ENCODE measurements around the gene JMJD1C.

JMJD1C gene

DNA sequence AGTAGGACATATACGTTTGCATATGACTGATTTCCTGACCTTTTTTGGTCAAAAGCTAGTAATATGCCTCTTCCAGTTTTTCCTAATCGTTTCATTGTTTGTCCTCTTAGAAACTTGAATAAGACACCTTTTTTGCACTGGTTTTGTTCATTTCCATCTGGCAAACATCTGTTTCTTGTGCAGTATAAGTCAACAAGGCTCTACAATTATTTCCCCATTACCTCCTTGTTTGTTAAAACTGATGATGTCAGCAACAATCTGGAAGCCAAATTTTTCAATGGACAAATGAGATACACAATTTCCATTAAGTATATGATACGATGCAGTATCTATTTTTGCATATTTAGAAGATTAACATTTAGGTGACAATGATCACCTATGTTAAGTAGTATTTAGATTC lies 183.8 kb downstream of the JMJD1C start:
- FAIRE-seq: no peak

DNA sequence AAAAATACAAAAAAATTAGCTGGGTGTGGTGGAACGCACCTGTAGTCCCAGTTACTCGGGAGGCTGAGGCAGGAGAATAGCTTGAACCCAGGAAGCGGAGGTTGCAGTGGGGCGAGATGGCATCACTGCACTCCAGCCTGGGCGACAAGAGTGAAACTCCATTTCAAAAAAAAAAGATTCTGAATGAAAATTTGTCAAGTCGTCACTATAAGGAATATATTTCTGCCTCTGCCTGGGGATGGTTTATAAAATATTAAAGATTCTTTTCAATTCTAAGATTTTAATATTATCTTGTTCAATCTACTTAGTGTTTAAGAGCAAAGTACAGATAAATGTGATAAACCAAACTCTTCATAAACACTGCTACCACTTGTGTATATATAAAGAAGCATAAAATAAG lies 185.4 kb downstream of the JMJD1C start:
- no peak for FAIRE-seq

DNA sequence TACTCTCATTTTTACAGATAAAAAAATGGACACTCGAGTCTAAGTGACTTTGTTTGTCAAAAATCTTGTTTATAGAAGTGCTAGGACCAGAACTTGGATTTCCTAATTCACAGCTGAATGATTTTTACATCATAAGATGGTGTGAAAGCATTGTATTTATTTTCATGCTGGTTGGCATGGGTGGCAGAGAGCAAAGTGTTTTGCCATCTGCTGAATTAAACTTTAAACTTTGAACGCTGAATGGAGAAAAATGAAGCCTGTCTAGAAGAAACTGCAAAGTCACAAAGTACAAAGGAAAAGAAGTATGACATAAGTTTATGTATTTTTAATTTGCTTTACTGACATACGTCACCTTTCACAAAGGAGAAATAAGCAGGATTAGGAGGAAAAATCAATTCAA lies 190.7 kb downstream of the JMJD1C start:
- FAIRE-seq: no peak

DNA sequence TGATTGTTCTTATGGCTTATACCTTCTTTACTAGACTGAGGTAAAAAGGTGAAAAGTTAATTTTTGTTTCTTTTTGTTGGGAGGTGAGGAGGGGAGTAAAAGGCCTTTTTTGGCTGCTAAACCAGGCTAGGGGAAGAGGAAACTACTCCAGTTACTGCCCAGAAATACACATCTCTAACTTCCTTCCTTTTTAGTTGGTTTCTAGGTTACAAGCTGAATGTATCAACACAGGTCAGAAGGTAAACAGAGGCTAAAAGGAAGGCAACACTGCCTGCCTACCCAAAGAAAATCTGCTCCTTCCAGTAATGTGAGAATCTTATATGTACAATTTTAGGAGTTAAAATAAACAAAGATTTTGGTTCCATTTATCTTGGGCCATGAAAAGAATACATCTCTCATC lies 192.2 kb downstream of the JMJD1C start:
- no peak for FAIRE-seq

DNA sequence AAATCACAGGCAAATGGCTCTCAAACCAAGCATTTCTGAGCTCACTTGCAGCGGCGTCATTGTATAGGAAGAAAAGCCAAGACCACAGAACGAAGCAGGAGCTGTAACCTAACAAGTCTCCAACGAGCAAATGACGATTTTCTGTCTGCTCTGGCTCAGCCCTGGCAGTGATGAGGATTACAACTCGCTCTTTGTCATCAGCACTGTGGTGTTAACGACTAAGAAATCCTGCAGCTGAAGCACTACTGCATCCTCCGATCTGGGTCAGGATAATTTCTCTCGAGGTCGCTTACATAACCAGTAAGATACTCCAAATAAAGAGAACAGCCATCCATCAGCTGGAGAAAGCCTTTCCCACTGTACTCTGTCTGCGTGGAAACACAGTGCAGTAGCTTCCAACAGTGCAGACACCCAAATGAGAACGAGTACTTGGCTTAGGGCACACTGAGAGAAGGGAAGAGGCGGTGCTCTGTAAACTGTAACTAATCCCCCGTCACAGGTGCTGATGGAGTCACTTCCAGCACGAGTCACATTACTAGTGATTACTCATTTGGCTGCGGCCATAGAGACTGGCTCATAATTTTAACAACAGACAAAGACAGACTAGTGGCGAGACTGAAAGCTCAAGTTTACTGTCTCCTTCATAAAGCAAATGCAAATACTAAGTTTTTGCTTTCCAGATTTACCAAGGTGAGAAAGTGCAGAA lies 196.8 kb downstream of the JMJD1C start:
- no peak for FAIRE-seq

DNA sequence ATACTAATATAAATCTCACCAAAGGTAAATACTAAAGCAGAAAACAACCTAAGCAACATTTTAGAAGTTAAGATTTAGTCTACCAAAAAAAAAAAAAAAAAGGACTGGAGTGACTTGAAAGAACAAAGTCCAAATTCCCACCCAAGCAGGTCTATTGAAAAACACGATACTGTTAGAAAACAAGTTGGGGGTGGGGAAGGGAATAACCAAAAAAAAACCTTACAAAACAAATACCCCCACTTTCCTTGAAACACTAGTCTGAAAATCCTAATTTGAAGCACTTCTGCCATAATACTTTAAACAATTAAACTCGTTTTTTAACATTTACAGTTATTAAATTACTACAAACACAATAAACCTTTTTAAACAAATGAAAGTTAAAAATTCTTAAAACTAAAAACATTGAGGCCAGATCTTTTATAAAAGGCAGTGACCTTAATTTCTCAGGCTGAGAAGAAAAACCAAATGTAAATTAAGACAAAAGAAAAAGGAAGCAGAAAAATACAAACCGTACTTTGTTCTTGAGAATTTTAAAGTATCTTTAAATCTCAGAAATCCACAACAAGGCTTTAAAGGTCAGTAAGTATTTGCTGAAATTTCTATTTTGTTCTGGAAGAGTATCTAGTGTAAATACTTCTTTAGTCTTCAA lies 197.5 kb downstream of the JMJD1C start:
- no peak for FAIRE-seq

DNA sequence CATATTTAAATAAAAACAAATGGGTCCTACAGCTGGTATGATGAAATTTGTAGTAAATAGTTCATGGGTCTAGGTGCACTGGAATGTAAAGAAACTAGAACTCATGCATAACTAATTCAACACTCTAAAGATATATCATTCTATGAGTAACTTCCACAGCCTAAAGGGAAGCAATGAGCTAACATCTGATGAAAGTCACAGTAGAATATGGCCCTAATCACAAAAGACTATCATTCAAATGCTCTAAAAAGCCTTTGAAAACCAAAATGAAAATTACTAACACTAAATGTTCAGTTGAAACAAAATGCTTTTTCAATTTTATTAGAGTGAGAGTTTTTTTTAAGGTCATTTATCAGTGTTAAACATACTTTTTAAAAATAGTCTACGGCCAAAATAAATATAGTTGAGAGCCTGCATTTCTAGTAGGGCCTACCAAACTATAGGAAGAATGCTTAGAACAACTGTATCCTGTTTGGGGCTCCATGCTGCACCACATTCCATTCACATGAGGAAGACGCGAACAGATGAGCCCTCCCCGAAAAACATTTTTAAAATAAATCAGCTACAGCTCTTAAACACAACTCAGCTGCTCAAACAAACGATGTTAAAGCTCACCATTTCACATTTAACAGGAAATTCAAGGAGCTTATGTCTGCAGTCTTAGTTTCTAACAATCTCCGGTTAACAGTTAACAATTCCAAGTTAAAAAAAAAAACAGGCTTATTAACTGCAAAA lies 198.2 kb downstream of the JMJD1C start:
- peak; percentile 97 for FAIRE-seq

DNA sequence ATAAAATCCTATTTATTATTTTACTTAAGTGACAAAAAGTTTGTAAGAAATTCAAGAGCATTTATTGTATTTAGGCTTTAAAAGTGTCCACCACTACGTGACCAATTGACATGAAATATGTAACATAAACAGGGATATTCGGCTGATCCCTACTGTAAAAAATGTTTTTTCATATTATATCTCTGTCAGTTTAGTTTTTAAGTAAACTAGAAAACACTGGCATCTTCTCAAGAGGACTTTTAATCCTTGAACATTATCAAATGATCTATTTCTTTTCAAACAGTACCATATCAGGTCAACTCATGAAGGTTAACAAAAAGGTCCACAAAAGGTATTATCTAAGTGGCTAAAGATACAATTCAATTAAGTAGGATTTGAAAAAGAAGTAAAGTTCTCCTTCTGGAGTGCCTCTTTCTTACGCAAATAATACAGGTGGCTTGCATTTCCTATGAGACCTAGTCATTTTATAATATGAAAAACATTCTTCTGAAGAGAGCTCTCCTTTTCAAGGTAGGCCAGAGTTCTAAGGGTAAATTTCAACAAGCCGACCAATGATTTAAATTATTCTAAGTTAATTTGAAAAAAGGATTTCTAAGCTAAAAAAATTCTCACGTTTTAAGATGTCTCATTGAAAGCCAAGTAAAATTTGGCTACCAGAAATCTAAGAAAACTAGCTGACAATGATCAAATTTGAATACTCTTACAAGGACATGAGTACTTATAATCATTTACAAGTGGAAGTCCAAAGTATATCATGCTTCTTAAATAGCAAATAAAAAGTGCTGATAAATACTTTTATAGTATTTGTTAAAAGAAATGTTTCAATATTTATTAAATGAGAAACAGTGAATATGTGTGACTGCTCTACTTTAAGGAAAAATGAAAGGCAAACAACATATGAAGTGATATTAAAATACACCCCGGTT lies 199.1 kb downstream of the JMJD1C start:
- peak; percentile 43 for FAIRE-seq

DNA sequence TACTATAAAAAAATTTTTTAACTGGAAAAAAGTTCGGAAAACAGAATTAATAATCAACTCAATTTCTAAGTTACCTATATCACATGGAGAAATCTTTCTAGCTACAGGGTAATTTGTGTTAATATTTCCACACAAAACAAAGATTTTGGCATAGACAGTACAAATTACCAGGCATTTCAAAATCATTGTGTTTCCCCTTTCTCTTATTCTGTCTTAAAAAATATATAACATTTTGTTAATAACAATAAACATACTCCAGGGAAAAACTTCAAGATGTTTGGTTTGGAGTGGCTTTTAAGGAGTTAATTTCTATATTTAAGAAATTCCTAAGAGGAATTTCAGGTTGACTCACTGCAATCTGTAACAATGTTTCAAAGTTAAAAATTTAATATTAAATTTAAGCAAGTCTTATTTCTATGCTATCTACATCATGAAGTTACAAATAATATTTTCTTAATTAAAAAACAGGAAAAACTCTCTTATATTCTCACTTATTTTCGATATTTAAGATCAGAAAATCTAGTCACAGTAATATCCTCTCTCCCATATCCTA lies 200.0 kb downstream of the JMJD1C start:
- no peak for FAIRE-seq

DNA sequence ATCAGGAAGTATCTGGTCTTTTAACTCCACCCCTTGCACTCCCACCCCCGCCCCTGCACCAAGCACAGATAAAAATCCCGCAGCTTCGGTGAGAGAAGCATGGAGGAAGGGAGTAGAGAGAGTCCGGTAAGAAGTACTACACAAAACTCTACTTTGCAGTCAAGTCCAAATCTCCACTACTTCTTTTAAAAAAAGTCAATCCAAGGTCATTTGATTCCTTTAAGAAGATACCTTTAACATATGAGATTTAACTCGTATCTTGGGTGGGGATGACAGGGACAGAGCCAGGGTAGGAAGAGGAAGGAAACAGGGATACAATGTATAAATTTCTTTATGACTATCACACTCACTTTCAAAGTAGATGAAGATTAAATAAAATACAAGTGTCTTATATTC lies 200.6 kb downstream of the JMJD1C start:
- FAIRE-seq: no peak

DNA sequence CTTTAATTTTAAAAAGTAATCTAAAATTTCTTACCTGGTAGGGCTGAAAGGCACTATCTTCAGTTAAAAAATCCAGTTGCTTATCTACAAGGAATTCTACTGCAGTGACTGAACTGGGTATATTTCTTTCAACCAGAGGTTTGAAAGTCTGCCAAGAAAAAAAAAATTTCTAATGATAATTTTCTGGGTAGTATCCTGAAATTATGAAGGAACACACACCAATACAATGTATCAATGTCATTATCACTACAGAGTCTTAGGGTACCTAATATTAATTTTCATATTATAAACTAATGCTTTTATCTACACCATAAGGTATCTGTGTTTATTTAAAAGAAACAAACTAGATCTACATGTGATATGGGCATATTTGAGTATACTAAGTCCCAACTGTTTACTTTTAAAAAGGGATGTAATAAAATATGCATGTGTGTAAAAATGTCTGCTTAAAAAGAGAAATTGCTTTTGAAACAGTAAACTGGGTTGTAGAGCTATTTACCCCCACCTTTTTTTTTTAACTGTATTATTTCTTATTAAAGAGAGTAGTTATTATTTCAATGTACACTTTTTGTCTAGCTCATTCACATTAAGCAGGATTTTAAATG lies 201.1 kb downstream of the JMJD1C start:
- FAIRE-seq: no peak

DNA sequence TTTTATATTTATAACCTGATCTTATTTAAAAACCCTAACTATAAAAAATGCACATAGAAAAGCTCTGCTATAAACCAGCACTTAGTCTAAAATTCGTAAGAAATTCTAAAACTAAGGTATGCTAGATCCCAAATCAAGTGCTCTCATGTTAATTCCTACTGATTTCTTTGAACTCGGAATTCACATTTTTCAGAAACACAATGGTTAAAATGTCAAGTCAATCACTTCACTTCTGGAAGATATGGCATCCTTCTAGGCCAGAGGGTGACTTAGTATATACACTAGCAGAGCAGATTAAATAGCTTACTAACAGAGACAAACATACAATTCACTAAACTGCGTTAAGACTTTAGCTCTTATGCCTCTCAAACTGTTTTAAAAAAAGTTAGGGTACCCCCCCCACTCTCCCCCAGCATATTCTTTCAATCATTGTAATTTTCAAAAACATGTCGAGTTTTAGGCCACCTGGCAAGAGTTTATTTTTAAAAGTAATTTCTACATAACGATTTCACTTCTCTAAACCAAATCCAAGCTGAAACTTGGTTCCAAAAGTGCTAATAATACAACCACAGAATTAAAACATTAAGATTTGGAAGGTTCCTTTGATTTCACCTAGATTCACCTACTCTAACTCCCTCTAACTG lies 203.2 kb downstream of the JMJD1C start:
- no peak for FAIRE-seq

DNA sequence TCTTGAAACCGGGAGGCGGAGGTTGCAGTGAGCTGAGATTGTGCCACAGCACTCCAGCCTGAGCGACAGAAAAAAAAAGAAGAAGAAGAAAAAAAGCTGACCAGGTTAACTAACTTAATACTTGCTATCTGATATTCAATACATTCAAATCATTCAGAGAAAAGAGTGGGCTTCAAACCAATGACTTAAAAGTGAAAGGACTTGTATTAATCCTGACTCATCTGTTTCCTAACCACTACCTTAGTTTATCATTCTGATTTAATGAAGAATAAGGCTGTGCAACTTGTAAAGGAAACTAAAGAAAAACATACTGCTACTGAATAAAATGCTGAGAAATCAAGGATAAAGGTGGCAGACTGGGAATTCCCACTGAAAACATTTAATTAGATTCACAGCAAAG lies 204.3 kb downstream of the JMJD1C start:
- FAIRE-seq: no peak

DNA sequence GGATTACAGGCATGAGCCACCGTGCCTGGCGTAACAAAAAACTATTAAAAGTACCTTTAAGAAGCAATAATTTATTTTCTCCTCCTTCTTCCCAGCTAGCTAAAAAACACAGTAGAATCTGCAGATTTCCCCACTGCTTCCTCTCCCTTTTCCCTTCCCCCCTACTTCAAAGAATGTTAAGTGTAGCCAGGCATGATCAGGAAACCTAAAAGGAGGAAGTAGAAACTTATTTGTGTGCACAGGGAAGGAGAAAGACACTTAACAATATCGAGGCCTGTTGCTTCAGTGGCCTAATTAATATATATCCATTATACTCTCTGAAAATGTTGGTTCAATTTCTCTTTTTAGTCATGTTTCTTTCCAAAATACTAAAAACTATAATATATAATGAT lies 204.9 kb downstream of the JMJD1C start:
- FAIRE-seq: no peak

DNA sequence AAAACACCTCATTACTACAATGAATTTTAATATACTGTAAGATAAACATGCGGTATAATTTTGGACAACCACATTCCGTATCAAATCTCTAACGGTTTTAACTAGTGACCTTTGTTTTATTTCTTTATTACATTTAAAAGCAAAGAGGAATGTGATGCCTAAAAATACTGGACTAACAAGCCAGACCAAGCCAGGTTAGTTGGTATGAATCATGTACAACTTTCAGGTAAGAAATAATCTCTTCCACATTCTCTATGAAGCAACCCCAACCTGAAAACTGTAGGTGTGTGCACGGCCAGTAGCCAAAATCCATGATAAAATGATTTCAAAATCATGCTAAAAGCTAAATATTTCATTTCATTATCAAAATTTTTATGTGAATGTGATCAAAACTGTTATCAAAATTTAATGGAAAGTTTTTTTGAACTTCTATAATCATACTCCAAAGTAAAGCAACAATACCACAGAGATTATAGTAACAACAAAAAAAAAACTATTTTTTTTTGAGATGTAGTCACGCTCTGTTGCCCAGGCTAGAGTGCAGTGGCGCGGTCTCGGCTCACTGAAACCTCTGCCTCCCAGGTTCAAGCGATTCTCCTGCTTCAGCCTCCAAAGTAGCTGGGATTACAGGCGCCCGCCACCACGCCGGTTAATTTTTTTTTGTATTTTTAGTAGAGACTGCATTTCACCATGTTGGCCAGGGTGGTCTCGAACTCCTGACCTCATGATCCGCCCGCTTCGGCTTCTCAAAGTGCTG lies 205.5 kb downstream of the JMJD1C start:
- no peak for FAIRE-seq

DNA sequence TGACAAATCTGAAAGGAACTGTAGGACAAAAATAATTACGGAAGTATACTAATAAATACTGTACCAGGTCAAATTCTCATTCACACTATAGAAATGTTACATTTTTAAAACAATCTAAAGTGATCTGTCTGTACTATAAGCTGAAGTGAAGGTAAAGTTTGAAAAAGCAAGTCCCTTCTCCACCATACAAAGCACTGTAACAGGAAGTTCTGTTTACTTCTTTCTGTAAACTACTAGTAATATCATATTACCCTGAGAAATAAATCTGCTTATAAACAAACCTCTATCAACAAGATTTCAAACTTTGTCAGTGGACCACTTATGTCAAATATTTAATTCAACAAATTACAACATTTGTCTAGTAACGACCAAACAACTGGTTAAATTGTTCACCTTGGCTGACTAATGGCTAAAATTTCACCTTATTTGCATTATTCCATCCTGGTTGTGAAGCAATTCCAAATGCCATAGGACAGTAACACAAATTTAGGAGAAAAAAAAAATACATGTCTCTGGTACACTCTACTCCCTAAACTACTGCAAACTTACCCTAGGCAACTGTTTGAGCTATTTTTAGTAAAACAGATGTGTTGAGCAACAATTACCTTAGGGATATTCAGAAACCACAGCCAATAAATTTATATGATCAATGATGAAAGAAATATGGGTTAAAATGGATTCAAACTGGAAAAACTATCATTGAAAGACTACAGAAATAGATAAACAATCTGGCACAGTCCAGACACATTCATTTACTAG lies 206.7 kb downstream of the JMJD1C start:
- FAIRE-seq: no peak

DNA sequence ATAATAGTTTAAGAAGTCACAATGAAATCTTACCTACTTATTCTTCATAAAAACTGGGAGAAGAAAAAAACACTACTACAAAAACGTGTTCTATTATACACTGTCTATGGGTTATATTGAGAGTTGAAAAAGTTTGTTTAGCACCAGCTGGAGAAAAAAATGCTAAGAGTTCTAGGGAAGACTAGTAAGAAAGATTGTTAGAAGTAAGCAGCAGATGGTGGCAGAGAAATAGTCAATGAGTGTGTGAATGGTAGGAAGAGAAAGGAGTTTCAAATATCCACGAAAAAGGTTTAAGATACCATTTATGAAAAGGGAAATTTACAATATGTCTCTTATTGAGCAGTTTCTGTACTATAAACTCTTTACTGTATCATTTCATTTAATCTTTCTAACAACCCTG lies 208.0 kb downstream of the JMJD1C start:
- FAIRE-seq: no peak

DNA sequence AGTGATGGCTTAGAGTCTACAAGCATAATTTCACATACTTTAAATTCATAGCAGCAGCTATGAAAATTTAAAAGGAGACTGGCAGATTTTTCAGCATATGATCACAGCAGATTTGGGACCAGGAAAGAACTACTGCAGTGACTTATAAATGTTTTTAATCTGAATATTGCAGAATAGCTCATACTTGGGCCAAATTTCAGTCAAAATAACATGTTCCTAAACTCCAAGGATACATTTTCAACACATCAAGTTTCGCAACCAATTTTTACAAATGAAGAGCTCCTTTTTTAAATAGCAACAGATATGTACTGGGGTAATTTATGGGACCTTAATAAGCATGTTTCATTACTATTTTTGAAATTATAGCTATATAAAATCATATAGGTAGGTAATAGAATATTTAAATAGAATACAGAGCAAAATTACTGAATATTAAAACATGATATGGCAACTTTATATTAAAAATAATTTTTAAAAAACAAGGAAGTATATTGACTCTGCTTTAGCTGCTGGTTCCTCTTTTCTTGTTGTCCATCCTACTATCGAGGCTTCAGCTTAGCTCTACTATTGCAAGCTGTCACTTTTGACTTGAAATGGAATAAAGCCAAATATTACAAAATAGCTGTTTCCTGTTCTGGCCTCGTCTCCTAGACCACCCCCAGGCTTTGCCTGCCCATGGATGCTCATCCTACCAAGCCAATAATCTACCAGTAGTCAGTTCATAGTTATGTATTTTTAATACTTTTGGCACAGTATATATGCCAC lies 209.6 kb downstream of the JMJD1C start:
- FAIRE-seq: no peak

DNA sequence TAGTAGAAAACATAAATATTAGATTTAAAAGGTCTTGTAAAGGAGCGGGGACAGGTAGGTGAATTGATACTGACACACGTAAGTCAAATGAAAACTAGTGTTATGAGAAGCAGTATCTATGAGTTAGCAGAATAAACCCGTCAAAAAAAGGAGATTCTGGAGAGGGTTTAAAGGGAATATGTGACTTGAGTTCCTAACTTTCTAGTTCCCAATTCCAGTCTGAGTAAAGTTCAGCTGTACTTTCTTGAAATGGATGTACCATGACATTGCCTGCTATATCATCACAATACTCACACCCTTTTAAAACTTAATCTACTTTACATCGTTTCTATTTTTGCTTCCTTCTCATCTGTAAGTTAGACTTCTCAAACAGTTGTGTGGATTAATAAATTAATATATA lies 210.5 kb downstream of the JMJD1C start:
- no peak for FAIRE-seq

DNA sequence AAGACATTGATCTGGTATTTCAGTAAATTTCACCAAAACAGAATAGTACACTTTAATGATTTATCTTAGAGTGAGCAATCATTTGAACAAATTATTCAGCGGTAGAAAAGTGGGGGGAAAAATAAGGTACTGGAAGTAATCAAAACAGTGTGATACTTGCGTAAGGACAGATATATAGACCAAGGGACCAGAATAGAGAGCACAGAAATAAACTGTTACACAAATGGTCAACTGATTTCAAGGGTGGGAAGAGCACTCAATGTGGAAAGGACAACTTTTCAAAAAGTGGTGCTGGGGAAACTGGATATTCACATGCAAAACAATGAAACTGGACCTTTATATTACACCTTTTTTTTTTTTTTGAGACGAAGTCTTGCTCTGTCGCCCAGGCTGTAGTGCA lies 212.7 kb downstream of the JMJD1C start:
- FAIRE-seq: no peak
